ENCODE results near the gene CD244. TPM values are rescaled to one million over a fixed set of nuclear protein-coding genes. Genes with fewer than 3 reads are reported as not detected.

The CD244 gene
- total and polyA plus RNA-seq, 8 donors: 0.15 to 1.1 (median 0.43) TPM; not detected in 3

- H3K27ac ChIP-seq: peak overlapping the region; percentile 80 to 93 (median 86)
- 23 to 52% (median 41%) methylated on average over 6 to 8 of the region's 8 CpGs for WGBS, 5 donors
- TF ChIP-seq CTCF (IDR thresholded peaks at IDR 0.05): no peak
- TF ChIP-seq POLR2AphosphoS5 (IDR thresholded peaks at IDR 0.05): peak in 2 of 3 donors; percentile 63 to 85
- no peak for TF ChIP-seq POLR2A (IDR thresholded peaks at IDR 0.05)
- TF ChIP-seq EP300 (IDR thresholded peaks at IDR 0.05): no peak
- no peaks in the 10 kb centered on the region for H3K27me3 ChIP-seq
- peak; percentile 83 to 96 for DNase-seq
- no peaks in the 10 kb centered on the region for H3K36me3 ChIP-seq
- H3K4me3 ChIP-seq: no peak overlapping the region
- no peaks in the 10 kb centered on the region for H3K9me3 ChIP-seq
- intact Hi-C loops (cut with DNase I; ENCODE audit: low total_unique reads): no loop called here
- peaks cover 8 to 26% (median 11%) of the 10 kb centered on the region in 4 donors for H3K4me1 ChIP-seq
These were observed 81.4 kb downstream of the CD244 start for GRCh38 chr1:160781186-160781766.

DNA sequence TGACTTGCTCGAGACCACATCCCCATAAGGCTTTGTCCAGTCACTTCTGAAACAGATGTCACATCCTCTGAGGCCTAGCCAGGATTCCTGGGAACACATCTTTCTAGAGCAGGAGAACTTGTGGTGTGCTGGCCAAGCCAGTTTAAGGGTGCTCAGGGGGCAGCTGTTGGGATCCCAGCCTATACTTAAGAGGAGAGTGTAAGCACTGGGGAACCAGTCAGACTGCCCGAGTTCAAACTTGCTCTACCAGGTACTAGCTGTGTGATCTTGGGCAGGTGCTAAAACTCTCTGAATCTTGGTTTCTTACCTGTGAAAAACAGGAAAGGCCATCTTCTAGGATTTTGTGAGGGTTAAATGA, 82.3 kb downstream of the CD244 start:
- WGBS, 5 donors: 61 to 77% (median 67%) methylated on average over 2 of the region's 2 CpGs
- H3K4me3 ChIP-seq: no peak overlapping the region
- H3K9me3 ChIP-seq: no peaks in the 10 kb centered on the region
- TF ChIP-seq POLR2AphosphoS5 (IDR thresholded peaks at IDR 0.05): no peak
- TF ChIP-seq CTCF (IDR thresholded peaks at IDR 0.05): no peak
- no peak for TF ChIP-seq EP300 (IDR thresholded peaks at IDR 0.05)
- TF ChIP-seq POLR2A (IDR thresholded peaks at IDR 0.05): no peak
- intact Hi-C loops (cut with DNase I; ENCODE audit: low total_unique reads): no loop called here
- peaks cover 8 to 26% (median 11%) of the 10 kb centered on the region in 4 donors for H3K4me1 ChIP-seq
- H3K36me3 ChIP-seq: no peaks in the 10 kb centered on the region
- DNase-seq: peak in 1 of 2 donors; percentile 24
- H3K27me3 ChIP-seq: no peaks in the 10 kb centered on the region
- H3K27ac ChIP-seq: peak overlapping the region; percentile 46 to 93 (median 81)

Other genes starting within 250 kb of the CD244 start
- 1 to 10 TPM in 2 of 5 donors, not detected in 3; 3.1 to 4.1 TPM for gene SLAMF1, start 215.8 kb downstream of the CD244 start, total RNA-seq
- under 1 TPM; 0.12 to 0.92 (median 0.25) TPM for gene SLAMF1, start 215.8 kb downstream of the CD244 start, polyA plus RNA-seq
- gene CD48, start 151.1 kb downstream of the CD244 start, total RNA-seq: 10 to 100 TPM in 1 of 5 donors, 1 to 10 TPM in 1, under 1 TPM in 1, not detected in 2; 0.58 to 11.9 (median 9.2) TPM
- gene CD48, start 151.1 kb downstream of the CD244 start, polyA plus RNA-seq: 10 to 100 TPM in 1 of 3 donors, 1 to 10 TPM in 2; 6.4 to 23.7 (median 8.4) TPM
- gene SLAMF7, start 123.6 kb downstream of the CD244 start, total RNA-seq: 1 to 10 TPM in 2 of 5 donors, under 1 TPM in 2, not detected in 1; 0.45 to 4.2 (median 1.3) TPM
- 1 to 10 TPM; 1.3 to 3.7 (median 2.1) TPM for gene SLAMF7, start 123.6 kb downstream of the CD244 start, polyA plus RNA-seq
- 1 to 10 TPM in 3 of 5 donors, not detected in 2; 1.3 to 7.5 (median 1.7) TPM for gene LY9, start 66.7 kb downstream of the CD244 start, total RNA-seq
- 1 to 10 TPM in 1 of 3 donors, under 1 TPM in 2; 0.25 to 1.1 (median 0.63) TPM for gene LY9, start 66.7 kb downstream of the CD244 start, polyA plus RNA-seq
- gene ITLN1, start 22.3 kb upstream of the CD244 start, total RNA-seq: 100 to 1,000 TPM in 2 of 5 donors, 10 to 100 TPM in 1, 1 to 10 TPM in 1, not detected in 1; 1.2 to 241 (median 55.3) TPM
- gene ITLN1, start 22.3 kb upstream of the CD244 start, polyA plus RNA-seq: 10 to 100 TPM in 1 of 3 donors, 1 to 10 TPM in 2; 1.5 to 10.1 (median 7.6) TPM
- gene ITLN2, start 91.9 kb upstream of the CD244 start, total RNA-seq: 1 to 10 TPM in 1 of 5 donors, not detected in 4; 4.2 TPM
- gene ITLN2, start 91.9 kb upstream of the CD244 start, polyA plus RNA-seq: under 1 TPM in 1 of 3 donors, not detected in 2; 0.37 TPM
- 100 to 1,000 TPM in 1 of 5 donors, 10 to 100 TPM in 3, 1 to 10 TPM in 1; 7.6 to 130 (median 20.9) TPM for gene F11R, start 158.3 kb upstream of the CD244 start, total RNA-seq
- 10 to 100 TPM; 13.4 to 41.5 (median 29.2) TPM for gene F11R, start 158.3 kb upstream of the CD244 start, polyA plus RNA-seq
- 100 to 1,000 TPM in 1 of 5 donors, 10 to 100 TPM in 3, not detected in 1; 13.2 to 112 (median 42.7) TPM for gene TSTD1, start 176.1 kb upstream of the CD244 start, total RNA-seq
- gene TSTD1, start 176.1 kb upstream of the CD244 start, polyA plus RNA-seq: 100 to 1,000 TPM; 117 to 186 (median 158) TPM
- gene USF1, start 183.1 kb upstream of the CD244 start, total RNA-seq: 100 to 1,000 TPM in 1 of 5 donors, 10 to 100 TPM in 3, 1 to 10 TPM in 1; 7.2 to 566 (median 65.2) TPM
- 10 to 100 TPM; 48.0 to 73.1 (median 55.9) TPM for gene USF1, start 183.1 kb upstream of the CD244 start, polyA plus RNA-seq
- gene ARHGAP30, start 207.0 kb upstream of the CD244 start, total RNA-seq: 10 to 100 TPM in 3 of 5 donors, 1 to 10 TPM in 2; 2.6 to 28.6 (median 12.9) TPM
- gene ARHGAP30, start 207.0 kb upstream of the CD244 start, polyA plus RNA-seq: 1 to 10 TPM; 2.8 to 5.5 (median 4.6) TPM
- gene NECTIN4, start 226.7 kb upstream of the CD244 start, total RNA-seq: 10 to 100 TPM in 2 of 5 donors, 1 to 10 TPM in 3; 2.0 to 20.3 (median 7.0) TPM
- gene NECTIN4, start 226.7 kb upstream of the CD244 start, polyA plus RNA-seq: 10 to 100 TPM in 1 of 3 donors, 1 to 10 TPM in 2; 1.7 to 14.2 (median 2.6) TPM
- gene KLHDC9, start 235.5 kb upstream of the CD244 start, total RNA-seq: 10 to 100 TPM in 1 of 5 donors, 1 to 10 TPM in 4; 1.3 to 41.4 (median 2.4) TPM
- gene KLHDC9, start 235.5 kb upstream of the CD244 start, polyA plus RNA-seq: 1 to 10 TPM; 4.7 to 6.3 (median 5.3) TPM

All from stomach (tissue), 9 donors.